ENCODE data around the gene HDHD3.

The HDHD3 gene

DNA sequence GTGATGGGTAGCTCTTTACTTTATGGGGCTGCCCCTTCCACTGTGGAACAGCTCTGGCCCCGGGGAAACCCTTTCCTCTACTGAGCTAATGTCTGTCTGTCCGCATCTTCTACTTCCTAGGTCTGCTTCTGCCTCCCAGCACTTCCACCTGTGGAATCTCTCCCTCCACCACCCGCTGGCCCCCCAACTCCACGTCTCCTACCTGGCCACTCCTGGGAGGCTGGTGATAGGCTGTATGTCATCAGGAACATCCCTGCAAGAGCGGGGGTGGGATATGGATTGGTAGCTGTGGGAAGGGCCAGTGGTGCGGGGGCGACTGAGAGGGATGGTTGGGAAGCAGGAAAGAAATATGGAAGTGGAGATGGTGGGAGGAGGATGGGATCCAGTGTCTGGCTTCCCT, 15.1 kb upstream of the HDHD3 start:
- TF ChIP-seq, protein P1, sequence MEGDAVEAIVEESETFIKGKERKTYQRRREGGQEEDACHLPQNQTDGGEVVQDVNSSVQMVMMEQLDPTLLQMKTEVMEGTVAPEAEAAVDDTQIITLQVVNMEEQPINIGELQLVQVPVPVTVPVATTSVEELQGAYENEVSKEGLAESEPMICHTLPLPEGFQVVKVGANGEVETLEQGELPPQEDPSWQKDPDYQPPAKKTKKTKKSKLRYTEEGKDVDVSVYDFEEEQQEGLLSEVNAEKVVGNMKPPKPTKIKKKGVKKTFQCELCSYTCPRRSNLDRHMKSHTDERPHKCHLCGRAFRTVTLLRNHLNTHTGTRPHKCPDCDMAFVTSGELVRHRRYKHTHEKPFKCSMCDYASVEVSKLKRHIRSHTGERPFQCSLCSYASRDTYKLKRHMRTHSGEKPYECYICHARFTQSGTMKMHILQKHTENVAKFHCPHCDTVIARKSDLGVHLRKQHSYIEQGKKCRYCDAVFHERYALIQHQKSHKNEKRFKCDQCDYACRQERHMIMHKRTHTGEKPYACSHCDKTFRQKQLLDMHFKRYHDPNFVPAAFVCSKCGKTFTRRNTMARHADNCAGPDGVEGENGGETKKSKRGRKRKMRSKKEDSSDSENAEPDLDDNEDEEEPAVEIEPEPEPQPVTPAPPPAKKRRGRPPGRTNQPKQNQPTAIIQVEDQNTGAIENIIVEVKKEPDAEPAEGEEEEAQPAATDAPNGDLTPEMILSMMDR (IDR thresholded peaks at IDR 0.05; ENCODE audit: low read length), result no peak
- TF ChIP-seq EZH2phosphoT487 (IDR thresholded peaks at IDR 0.05; ENCODE audit: low read length) (no peak), EZH2 (optimal IDR thresholded peaks at IDR 0.05; ENCODE audit: low read depth, low read length) (no peak)
- Histone ChIP-seq H3K9ac (ENCODE audit: low read length) (no peak overlapping the region), H3K4me3 (ENCODE audit: low read length) (no peak overlapping the region), H3K36me3 (replicated peaks; ENCODE audit: insufficient read depth, low read length) (no peaks in the 10 kb centered on the region), H3K9me2 (replicated peaks; ENCODE audit: insufficient read depth, low read length) (no peaks in the 10 kb centered on the region), H4K20me1 (ENCODE audit: insufficient read depth, low read length) (no peaks in the 10 kb centered on the region), H3K27ac (ENCODE audit: low read length) (no peak overlapping the region), H3K79me2 (ENCODE audit: low read length) (no peaks in the 10 kb centered on the region), H3K9me3 (replicated peaks; ENCODE audit: insufficient read depth, low read length) (no peaks in the 10 kb centered on the region), H2AFZ (ENCODE audit: low read length) (no peak overlapping the region), H3K27me3 (replicated peaks; ENCODE audit: insufficient read depth, low read length) (no peaks in the 10 kb centered on the region), H3K4me2 (ENCODE audit: low read depth, low read length) (no peak overlapping the region), H3F3A (ENCODE audit: insufficient read depth, low read length) (no peaks in the 10 kb centered on the region), H3K4me1 (ENCODE audit: low read length) (no peaks in the 10 kb centered on the region)
- no peak for DNase-seq

DNA sequence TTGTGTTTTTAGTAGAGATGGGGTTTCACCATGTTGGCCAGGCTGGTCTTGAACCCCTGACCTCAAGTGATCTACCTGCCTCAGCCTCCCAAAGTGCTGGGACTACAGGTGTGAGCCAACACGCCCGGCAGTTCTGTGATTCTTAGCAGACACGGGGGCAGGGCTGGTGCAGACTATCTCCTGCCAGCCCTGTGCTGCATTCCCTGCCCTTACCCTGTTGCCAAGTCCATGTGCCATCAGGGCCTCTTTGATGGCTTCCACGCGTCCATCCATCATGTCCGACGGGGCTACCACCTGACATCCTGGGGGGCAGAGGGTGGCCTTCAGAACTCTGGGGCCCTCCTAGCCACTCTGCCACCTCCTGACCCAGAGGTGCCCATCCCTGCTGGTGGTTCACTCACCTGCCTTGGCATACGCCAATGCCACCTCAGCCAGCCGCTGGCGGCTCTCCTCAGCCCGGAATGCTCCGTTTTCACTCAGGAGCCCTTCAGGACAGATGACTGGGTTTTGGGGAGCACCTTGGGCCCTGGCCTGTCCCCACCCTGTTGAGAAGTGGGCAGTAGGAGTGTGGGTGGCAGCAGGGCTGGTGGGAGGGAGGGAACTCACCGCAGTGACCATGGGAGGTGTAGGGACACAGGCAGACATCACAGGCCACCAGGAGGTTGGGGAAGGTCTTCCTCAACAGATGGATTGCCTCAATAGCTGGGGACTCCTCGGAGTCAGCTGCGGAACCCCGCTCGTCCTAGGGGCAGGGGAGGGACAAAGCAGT, 13.6 kb upstream of the HDHD3 start:
- H3K27ac ChIP-seq (ENCODE audit: low read length), result no peak overlapping the region
- no peak overlapping the region for H3K4me3 ChIP-seq (ENCODE audit: low read length)
- no peaks in the 10 kb centered on the region for H3K27me3 ChIP-seq (replicated peaks; ENCODE audit: insufficient read depth, low read length)
- no peak overlapping the region for H3K9ac ChIP-seq (ENCODE audit: low read length)
- H3K36me3 ChIP-seq (replicated peaks; ENCODE audit: insufficient read depth, low read length), result no peaks in the 10 kb centered on the region
- H2AFZ ChIP-seq (ENCODE audit: low read length), result no peak overlapping the region
- H3K4me1 ChIP-seq (ENCODE audit: low read length), result no peaks in the 10 kb centered on the region
- H4K20me1 ChIP-seq (ENCODE audit: insufficient read depth, low read length), result no peaks in the 10 kb centered on the region
- no peak for DNase-seq
- H3K4me2 ChIP-seq (ENCODE audit: low read depth, low read length), result no peak overlapping the region
- H3K9me3 ChIP-seq (replicated peaks; ENCODE audit: insufficient read depth, low read length), result no peaks in the 10 kb centered on the region
- no peaks in the 10 kb centered on the region for H3K79me2 ChIP-seq (ENCODE audit: low read length)
- H3F3A ChIP-seq (ENCODE audit: insufficient read depth, low read length), result no peaks in the 10 kb centered on the region
- no peak for TF ChIP-seq EZH2 (optimal IDR thresholded peaks at IDR 0.05; ENCODE audit: low read depth, low read length)
- TF ChIP-seq EZH2phosphoT487 (IDR thresholded peaks at IDR 0.05; ENCODE audit: low read length), result no peak
- TF ChIP-seq, protein P1 (IDR thresholded peaks at IDR 0.05; ENCODE audit: low read length), result no peak
- H3K9me2 ChIP-seq (replicated peaks; ENCODE audit: insufficient read depth, low read length), result no peaks in the 10 kb centered on the region

DNA sequence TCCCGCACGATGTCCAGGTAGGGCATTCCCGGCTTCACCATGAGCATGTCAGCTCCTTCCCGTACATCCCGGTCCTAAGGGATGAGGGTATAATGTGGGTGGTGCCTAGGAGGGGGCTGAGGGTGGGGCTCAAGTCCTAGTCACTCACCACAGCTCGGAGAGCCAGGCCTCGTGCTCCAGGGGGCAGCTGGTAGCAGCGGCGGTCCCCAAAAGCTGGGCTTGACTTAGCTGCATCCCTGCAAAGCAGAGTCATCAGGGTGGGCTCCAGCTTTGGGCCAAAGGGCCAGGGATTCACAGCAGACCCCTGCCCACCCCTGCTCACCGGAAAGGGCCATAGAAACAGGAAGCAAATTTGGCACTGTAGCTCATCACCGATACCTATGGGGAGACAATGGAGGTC, 12.7 kb upstream of the HDHD3 start:
- Histone ChIP-seq H4K20me1 (ENCODE audit: insufficient read depth, low read length) (no peaks in the 10 kb centered on the region), H2AFZ (ENCODE audit: low read length) (no peak overlapping the region)

More for the DNA sequence above, 12.7 kb upstream of the HDHD3 start:
- Histone ChIP-seq H3K27ac (ENCODE audit: low read length) (no peak overlapping the region), H3K4me3 (ENCODE audit: low read length) (no peak overlapping the region), H3K79me2 (ENCODE audit: low read length) (no peaks in the 10 kb centered on the region), H3K9ac (ENCODE audit: low read length) (no peak overlapping the region), H3K4me2 (ENCODE audit: low read depth, low read length) (no peak overlapping the region), H3K27me3 (replicated peaks; ENCODE audit: insufficient read depth, low read length) (no peaks in the 10 kb centered on the region), H3K4me1 (ENCODE audit: low read length) (no peaks in the 10 kb centered on the region), H3F3A (ENCODE audit: insufficient read depth, low read length) (no peaks in the 10 kb centered on the region), H3K36me3 (replicated peaks; ENCODE audit: insufficient read depth, low read length) (no peaks in the 10 kb centered on the region), H3K9me2 (replicated peaks; ENCODE audit: insufficient read depth, low read length) (no peaks in the 10 kb centered on the region), H3K9me3 (replicated peaks; ENCODE audit: insufficient read depth, low read length) (no peaks in the 10 kb centered on the region)
- DNase-seq, result no peak
- TF ChIP-seq EZH2 (optimal IDR thresholded peaks at IDR 0.05; ENCODE audit: low read depth, low read length) (no peak), EZH2phosphoT487 (IDR thresholded peaks at IDR 0.05; ENCODE audit: low read length) (no peak)
- TF ChIP-seq, protein P1 (IDR thresholded peaks at IDR 0.05; ENCODE audit: low read length), result no peak

Data from MM.1S (cell line).